ENCODE results near the gene CXCL1. TPM values are rescaled to one million over a fixed set of nuclear protein-coding genes. Genes with fewer than 3 reads are reported as not detected.

Gene CXCL1
- total RNA-seq, 1 experiment from 2014 or later = not detected

GRCh38 chr4:73860917-73861316, 8.3 kb upstream of the CXCL1 start:
- Histone ChIP-seq H3K36me3 (replicated peaks; ENCODE audit: control insufficient read depth, insufficient read depth, low read length) (no peaks in the 10 kb centered on the region), H3K4me3 (ENCODE audit: insufficient read depth, low read depth, low read length) (no peak overlapping the region), H3K27me3 (ENCODE audit: control insufficient read depth, insufficient read depth, low read length) (no peaks in the 10 kb centered on the region)
- DNase-seq = no peak

- Histone ChIP-seq H3K36me3 (replicated peaks; ENCODE audit: control insufficient read depth, insufficient read depth, low read length) (no peaks in the 10 kb centered on the region), H3K27me3 (ENCODE audit: control insufficient read depth, insufficient read depth, low read length) (no peaks in the 10 kb centered on the region), H3K4me3 (ENCODE audit: insufficient read depth, low read depth, low read length) (no peak overlapping the region)
- DNase-seq = no peak
Measured at GRCh38 chr4:73862322-73862721, 6.9 kb upstream of the CXCL1 start.

- Histone ChIP-seq H3K4me3 (ENCODE audit: insufficient read depth, low read depth, low read length) (no peak overlapping the region), H3K27me3 (ENCODE audit: control insufficient read depth, insufficient read depth, low read length) (peaks cover 10% of the 10 kb centered on the region), H3K36me3 (replicated peaks; ENCODE audit: control insufficient read depth, insufficient read depth, low read length) (no peaks in the 10 kb centered on the region)
- peak; percentile 39 for DNase-seq
Measured at GRCh38 chr4:73864365-73864764, 4.8 kb upstream of the CXCL1 start.

- Histone ChIP-seq H3K36me3 (replicated peaks; ENCODE audit: control insufficient read depth, insufficient read depth, low read length) (no peaks in the 10 kb centered on the region), H3K4me3 (ENCODE audit: insufficient read depth, low read depth, low read length) (no peak overlapping the region), H3K27me3 (ENCODE audit: control insufficient read depth, insufficient read depth, low read length) (peaks cover 15% of the 10 kb centered on the region)
- DNase-seq = no peak
Measured at GRCh38 chr4:73864961-73865360, 4.2 kb upstream of the CXCL1 start.

- peaks cover 16% of the 10 kb centered on the region for H3K27me3 ChIP-seq (ENCODE audit: control insufficient read depth, insufficient read depth, low read length)
- no peak for DNase-seq
- no peaks in the 10 kb centered on the region for H3K36me3 ChIP-seq (replicated peaks; ENCODE audit: control insufficient read depth, insufficient read depth, low read length)
- no peak overlapping the region for H3K4me3 ChIP-seq (ENCODE audit: insufficient read depth, low read depth, low read length)
Measured at GRCh38 chr4:73865431-73866096, 3.6 kb upstream of the CXCL1 start.

- peaks cover 16% of the 10 kb centered on the region for H3K27me3 ChIP-seq (ENCODE audit: control insufficient read depth, insufficient read depth, low read length)
Measured at GRCh38 chr4:73866246-73866645, 2.9 kb upstream of the CXCL1 start.

GRCh38 chr4:73867783-73868182, 1.4 kb upstream of the CXCL1 start:
- peak; percentile 29 for DNase-seq
- Histone ChIP-seq H3K36me3 (replicated peaks; ENCODE audit: control insufficient read depth, insufficient read depth, low read length) (no peaks in the 10 kb centered on the region), H3K27me3 (ENCODE audit: control insufficient read depth, insufficient read depth, low read length) (peaks cover 16% of the 10 kb centered on the region), H3K4me3 (ENCODE audit: insufficient read depth, low read depth, low read length) (no peak overlapping the region)

More at GRCh38 chr4:73866246-73866645, 2.9 kb upstream of the CXCL1 start:
- no peak overlapping the region for H3K4me3 ChIP-seq (ENCODE audit: insufficient read depth, low read depth, low read length)
- no peak for DNase-seq
- H3K36me3 ChIP-seq (replicated peaks; ENCODE audit: control insufficient read depth, insufficient read depth, low read length) = no peaks in the 10 kb centered on the region

GRCh38 chr4:73868206-73869129, 725 bp upstream of the CXCL1 start:
- Histone ChIP-seq H3K36me3 (replicated peaks; ENCODE audit: control insufficient read depth, insufficient read depth, low read length) (no peaks in the 10 kb centered on the region), H3K4me3 (ENCODE audit: insufficient read depth, low read depth, low read length) (peak overlapping the region; percentile 61), H3K27me3 (ENCODE audit: control insufficient read depth, insufficient read depth, low read length) (peaks cover 16% of the 10 kb centered on the region)
- no peak for DNase-seq

- DNase-seq = no peak
- Histone ChIP-seq H3K36me3 (replicated peaks; ENCODE audit: control insufficient read depth, insufficient read depth, low read length) (no peaks in the 10 kb centered on the region), H3K4me3 (ENCODE audit: insufficient read depth, low read depth, low read length) (no peak overlapping the region), H3K27me3 (ENCODE audit: control insufficient read depth, insufficient read depth, low read length) (peaks cover 16% of the 10 kb centered on the region)
Measured at GRCh38 chr4:73870260-73870659, 1.1 kb downstream of the CXCL1 start.

GRCh38 chr4:73870768-73871167, 1.6 kb downstream of the CXCL1 start:
- Histone ChIP-seq H3K4me3 (ENCODE audit: insufficient read depth, low read depth, low read length) (no peak overlapping the region), H3K27me3 (ENCODE audit: control insufficient read depth, insufficient read depth, low read length) (peaks cover 16% of the 10 kb centered on the region), H3K36me3 (replicated peaks; ENCODE audit: control insufficient read depth, insufficient read depth, low read length) (no peaks in the 10 kb centered on the region)
- no peak for DNase-seq

GRCh38 chr4:73871511-73872310, 2.5 kb downstream of the CXCL1 start:
- no peak for DNase-seq
- H3K27me3 ChIP-seq (ENCODE audit: control insufficient read depth, insufficient read depth, low read length) = peaks cover 16% of the 10 kb centered on the region
- H3K36me3 ChIP-seq (replicated peaks; ENCODE audit: control insufficient read depth, insufficient read depth, low read length) = no peaks in the 10 kb centered on the region
- H3K4me3 ChIP-seq (ENCODE audit: insufficient read depth, low read depth, low read length) = no peak overlapping the region

- DNase-seq = no peak
- no peak overlapping the region for H3K4me3 ChIP-seq (ENCODE audit: insufficient read depth, low read depth, low read length)
- no peaks in the 10 kb centered on the region for H3K36me3 ChIP-seq (replicated peaks; ENCODE audit: control insufficient read depth, insufficient read depth, low read length)
- peaks cover 16% of the 10 kb centered on the region for H3K27me3 ChIP-seq (ENCODE audit: control insufficient read depth, insufficient read depth, low read length)
Measured at GRCh38 chr4:73872316-73873108, 3.3 kb downstream of the CXCL1 start.

GRCh38 chr4:73874386-73874785, 5.2 kb downstream of the CXCL1 start:
- H3K4me3 ChIP-seq (ENCODE audit: insufficient read depth, low read depth, low read length) = no peak overlapping the region

GRCh38 chr4:73875401-73875800, 6.2 kb downstream of the CXCL1 start:
- Histone ChIP-seq H3K27me3 (ENCODE audit: control insufficient read depth, insufficient read depth, low read length) (no peaks in the 10 kb centered on the region), H3K36me3 (replicated peaks; ENCODE audit: control insufficient read depth, insufficient read depth, low read length) (no peaks in the 10 kb centered on the region), H3K4me3 (ENCODE audit: insufficient read depth, low read depth, low read length) (no peak overlapping the region)
- no peak for DNase-seq

More at GRCh38 chr4:73874386-73874785, 5.2 kb downstream of the CXCL1 start:
- Histone ChIP-seq H3K27me3 (ENCODE audit: control insufficient read depth, insufficient read depth, low read length) (peaks cover 6% of the 10 kb centered on the region), H3K36me3 (replicated peaks; ENCODE audit: control insufficient read depth, insufficient read depth, low read length) (no peaks in the 10 kb centered on the region)
- no peak for DNase-seq

All from H7 (cell line).